ENCODE measurements around the gene NPC2. TPM values are rescaled to one million over a fixed set of nuclear protein-coding genes. Genes with fewer than 3 reads are reported as not detected.

The NPC2 gene
- polyA plus RNA-seq, 1 donor from 2014 or later = 46.8 TPM

DNA sequence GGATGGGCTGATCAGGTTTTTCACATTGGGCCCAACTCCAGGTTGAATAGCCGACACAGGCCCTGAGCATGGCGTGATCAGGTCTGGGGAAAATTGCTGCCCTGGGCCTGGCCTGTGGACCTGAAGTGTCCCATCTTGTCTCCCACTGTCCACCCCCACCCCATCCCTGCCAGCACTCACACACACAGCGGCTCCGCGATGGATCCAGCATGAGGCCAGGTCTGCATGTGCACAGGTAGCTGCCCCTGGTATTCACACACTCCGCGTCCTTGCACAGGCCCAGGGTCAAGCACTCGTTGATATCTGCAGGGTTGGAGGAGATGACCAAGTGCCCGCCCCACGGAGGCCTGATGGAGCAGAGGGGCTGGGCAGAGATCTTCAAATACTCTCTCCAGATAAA lies 39.1 kb upstream of the NPC2 start:
- no peaks in the 10 kb centered on the region for H3K27me3 ChIP-seq (ENCODE audit: insufficient read depth, low read depth, low read length)
- no peaks in the 10 kb centered on the region for H3F3A ChIP-seq (ENCODE audit: insufficient read depth, low read length, poor library complexity, severe bottlenecking)
- no peaks in the 10 kb centered on the region for H3K9me2 ChIP-seq (ENCODE audit: insufficient read depth, low read length)
- H3K9me3 ChIP-seq (ENCODE audit: low read length) = no peaks in the 10 kb centered on the region
- H3K9ac ChIP-seq (ENCODE audit: low read length) = no peak overlapping the region
- no peak overlapping the region for H3K4me2 ChIP-seq (ENCODE audit: low read length)
- H2AFZ ChIP-seq (ENCODE audit: low read depth, low read length) = no peak overlapping the region
- H3K79me2 ChIP-seq (replicated peaks; ENCODE audit: insufficient read depth, low read length) = no peaks in the 10 kb centered on the region
- no peaks in the 10 kb centered on the region for H3K36me3 ChIP-seq (ENCODE audit: insufficient read depth, low read length)
- H4K20me1 ChIP-seq (ENCODE audit: insufficient read depth) = no peaks in the 10 kb centered on the region
- no peak overlapping the region for H3K4me3 ChIP-seq (ENCODE audit: low read length)
- no peak overlapping the region for H3K27ac ChIP-seq (ENCODE audit: low read length)
- TF ChIP-seq TAF1 (IDR thresholded peaks at IDR 0.05; ENCODE audit: low read depth) = no peak
- TF ChIP-seq, protein P1, sequence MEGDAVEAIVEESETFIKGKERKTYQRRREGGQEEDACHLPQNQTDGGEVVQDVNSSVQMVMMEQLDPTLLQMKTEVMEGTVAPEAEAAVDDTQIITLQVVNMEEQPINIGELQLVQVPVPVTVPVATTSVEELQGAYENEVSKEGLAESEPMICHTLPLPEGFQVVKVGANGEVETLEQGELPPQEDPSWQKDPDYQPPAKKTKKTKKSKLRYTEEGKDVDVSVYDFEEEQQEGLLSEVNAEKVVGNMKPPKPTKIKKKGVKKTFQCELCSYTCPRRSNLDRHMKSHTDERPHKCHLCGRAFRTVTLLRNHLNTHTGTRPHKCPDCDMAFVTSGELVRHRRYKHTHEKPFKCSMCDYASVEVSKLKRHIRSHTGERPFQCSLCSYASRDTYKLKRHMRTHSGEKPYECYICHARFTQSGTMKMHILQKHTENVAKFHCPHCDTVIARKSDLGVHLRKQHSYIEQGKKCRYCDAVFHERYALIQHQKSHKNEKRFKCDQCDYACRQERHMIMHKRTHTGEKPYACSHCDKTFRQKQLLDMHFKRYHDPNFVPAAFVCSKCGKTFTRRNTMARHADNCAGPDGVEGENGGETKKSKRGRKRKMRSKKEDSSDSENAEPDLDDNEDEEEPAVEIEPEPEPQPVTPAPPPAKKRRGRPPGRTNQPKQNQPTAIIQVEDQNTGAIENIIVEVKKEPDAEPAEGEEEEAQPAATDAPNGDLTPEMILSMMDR (IDR thresholded peaks at IDR 0.05; ENCODE audit: poor library complexity, severe bottlenecking) = no peak
- TF ChIP-seq SMC3 (conservative IDR thresholded peaks at IDR 0.05; ENCODE audit: poor library complexity) = no peak
- no peak for TF ChIP-seq MXI1 (conservative IDR thresholded peaks at IDR 0.05; ENCODE audit: poor library complexity, severe bottlenecking)
- TF ChIP-seq, protein P2, sequence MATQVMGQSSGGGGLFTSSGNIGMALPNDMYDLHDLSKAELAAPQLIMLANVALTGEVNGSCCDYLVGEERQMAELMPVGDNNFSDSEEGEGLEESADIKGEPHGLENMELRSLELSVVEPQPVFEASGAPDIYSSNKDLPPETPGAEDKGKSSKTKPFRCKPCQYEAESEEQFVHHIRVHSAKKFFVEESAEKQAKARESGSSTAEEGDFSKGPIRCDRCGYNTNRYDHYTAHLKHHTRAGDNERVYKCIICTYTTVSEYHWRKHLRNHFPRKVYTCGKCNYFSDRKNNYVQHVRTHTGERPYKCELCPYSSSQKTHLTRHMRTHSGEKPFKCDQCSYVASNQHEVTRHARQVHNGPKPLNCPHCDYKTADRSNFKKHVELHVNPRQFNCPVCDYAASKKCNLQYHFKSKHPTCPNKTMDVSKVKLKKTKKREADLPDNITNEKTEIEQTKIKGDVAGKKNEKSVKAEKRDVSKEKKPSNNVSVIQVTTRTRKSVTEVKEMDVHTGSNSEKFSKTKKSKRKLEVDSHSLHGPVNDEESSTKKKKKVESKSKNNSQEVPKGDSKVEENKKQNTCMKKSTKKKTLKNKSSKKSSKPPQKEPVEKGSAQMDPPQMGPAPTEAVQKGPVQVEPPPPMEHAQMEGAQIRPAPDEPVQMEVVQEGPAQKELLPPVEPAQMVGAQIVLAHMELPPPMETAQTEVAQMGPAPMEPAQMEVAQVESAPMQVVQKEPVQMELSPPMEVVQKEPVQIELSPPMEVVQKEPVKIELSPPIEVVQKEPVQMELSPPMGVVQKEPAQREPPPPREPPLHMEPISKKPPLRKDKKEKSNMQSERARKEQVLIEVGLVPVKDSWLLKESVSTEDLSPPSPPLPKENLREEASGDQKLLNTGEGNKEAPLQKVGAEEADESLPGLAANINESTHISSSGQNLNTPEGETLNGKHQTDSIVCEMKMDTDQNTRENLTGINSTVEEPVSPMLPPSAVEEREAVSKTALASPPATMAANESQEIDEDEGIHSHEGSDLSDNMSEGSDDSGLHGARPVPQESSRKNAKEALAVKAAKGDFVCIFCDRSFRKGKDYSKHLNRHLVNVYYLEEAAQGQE (IDR thresholded peaks at IDR 0.05; ENCODE audit: borderline replicate concordance) = no peak
- TF ChIP-seq RAD21 (conservative IDR thresholded peaks at IDR 0.05) = no peak
- TF ChIP-seq EP300 (conservative IDR thresholded peaks at IDR 0.05; ENCODE audit: poor library complexity, severe bottlenecking) = no peak
- no peak for TF ChIP-seq EZH2 (IDR thresholded peaks at IDR 0.05; ENCODE audit: borderline replicate concordance, insufficient read depth, low read length, poor library complexity, severe bottlenecking)
- no peak for TF ChIP-seq POLR2AphosphoS5 (IDR thresholded peaks at IDR 0.05)

DNA sequence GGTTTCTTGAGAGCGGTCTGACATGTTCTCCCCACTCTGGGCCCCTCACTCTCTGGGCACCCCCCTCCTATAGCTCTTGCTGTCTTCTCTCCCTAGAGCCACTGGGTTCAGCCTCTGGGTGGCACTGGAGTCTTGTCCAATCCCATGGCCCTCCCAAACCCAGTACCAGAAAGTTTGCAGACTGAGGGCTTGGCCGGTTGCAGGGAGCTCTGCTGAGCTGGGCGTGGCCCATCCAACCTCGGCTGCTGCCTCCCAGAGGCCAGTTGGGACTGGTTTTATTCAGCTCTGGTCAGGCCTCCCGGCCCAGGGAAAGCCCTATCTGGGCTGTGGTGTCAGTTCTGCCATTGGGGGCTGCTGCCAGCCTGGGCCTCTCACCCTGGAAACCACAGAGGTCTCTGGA lies 38.4 kb upstream of the NPC2 start:
- Histone ChIP-seq H3K4me2 (ENCODE audit: low read length) (no peak overlapping the region), H3K9me3 (ENCODE audit: low read length) (no peaks in the 10 kb centered on the region), H3K27ac (ENCODE audit: low read length) (no peak overlapping the region), H3K9ac (ENCODE audit: low read length) (no peak overlapping the region), H2AFZ (ENCODE audit: low read depth, low read length) (no peak overlapping the region), H3K79me2 (replicated peaks; ENCODE audit: insufficient read depth, low read length) (no peaks in the 10 kb centered on the region), H3K4me3 (ENCODE audit: low read length) (no peak overlapping the region), H3K27me3 (ENCODE audit: insufficient read depth, low read depth, low read length) (no peaks in the 10 kb centered on the region), H3F3A (ENCODE audit: insufficient read depth, low read length, poor library complexity, severe bottlenecking) (no peaks in the 10 kb centered on the region), H3K36me3 (ENCODE audit: insufficient read depth, low read length) (no peaks in the 10 kb centered on the region), H4K20me1 (ENCODE audit: insufficient read depth) (no peaks in the 10 kb centered on the region), H3K9me2 (ENCODE audit: insufficient read depth, low read length) (no peaks in the 10 kb centered on the region)
- TF ChIP-seq EZH2 (IDR thresholded peaks at IDR 0.05; ENCODE audit: borderline replicate concordance, insufficient read depth, low read length, poor library complexity, severe bottlenecking) (no peak), RAD21 (conservative IDR thresholded peaks at IDR 0.05) (no peak), POLR2AphosphoS5 (IDR thresholded peaks at IDR 0.05) (no peak)
- TF ChIP-seq, protein P1 (IDR thresholded peaks at IDR 0.05; ENCODE audit: poor library complexity, severe bottlenecking) = no peak

Measured in neural cell (in vitro differentiated cells).